Retinal pigment epithelial cell (primary cell): ENCODE data around the gene ARL5A.
A peak's percentile ranks its signal among the peaks of the same experiment; 100 is the strongest.
"Not testable (repeated sequence)": the region's sequence is repeated elsewhere in the genome, so short reads cannot be mapped to it uniquely, and the experiment has no call there.

ENCODE experiments used
- DNase-seq: peaks from one replicate; pipeline ENCODE4 v3.0.0-alpha.2; 2010; ENCODE audit warnings: low read depth
- H3K4me3 ChIP-seq: 2 replicates; pipeline ENCODE4 v1.5.1; 2011; ENCODE audit warnings: mild to moderate bottlenecking, low read length, control low read depth, moderate library complexity
- TF ChIP-seq, protein P1 (sequence below): conservative IDR thresholded peaks from 2 replicates; pipeline ENCODE4 v1.5.1; 2011; ENCODE audit warnings: low read depth, low read length, control low read depth, inconsistent platforms

ARL5A gene

DNA sequence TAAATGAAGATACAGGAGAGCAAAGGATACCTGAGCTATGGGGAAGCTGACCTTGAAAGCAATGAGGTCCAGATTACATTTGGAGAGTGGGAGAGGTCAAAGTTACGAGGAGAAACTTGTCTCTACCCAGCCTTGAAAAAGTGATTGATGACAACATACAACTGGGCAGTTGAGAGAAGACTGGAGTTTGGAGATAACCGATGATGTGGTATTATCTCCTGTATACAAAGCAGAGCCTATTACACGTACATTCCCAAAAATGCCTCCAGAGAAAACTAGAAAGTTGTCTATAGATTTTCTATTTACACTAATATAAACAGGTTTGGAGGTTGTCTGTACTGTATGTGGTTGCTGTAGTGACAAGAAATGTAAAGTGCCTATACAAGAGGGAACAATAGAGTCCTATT, 28.3 kb downstream of the ARL5A start:
- H3K4me3 ChIP-seq = no peak overlapping the region
- no peak for DNase-seq
- TF ChIP-seq, protein P1, sequence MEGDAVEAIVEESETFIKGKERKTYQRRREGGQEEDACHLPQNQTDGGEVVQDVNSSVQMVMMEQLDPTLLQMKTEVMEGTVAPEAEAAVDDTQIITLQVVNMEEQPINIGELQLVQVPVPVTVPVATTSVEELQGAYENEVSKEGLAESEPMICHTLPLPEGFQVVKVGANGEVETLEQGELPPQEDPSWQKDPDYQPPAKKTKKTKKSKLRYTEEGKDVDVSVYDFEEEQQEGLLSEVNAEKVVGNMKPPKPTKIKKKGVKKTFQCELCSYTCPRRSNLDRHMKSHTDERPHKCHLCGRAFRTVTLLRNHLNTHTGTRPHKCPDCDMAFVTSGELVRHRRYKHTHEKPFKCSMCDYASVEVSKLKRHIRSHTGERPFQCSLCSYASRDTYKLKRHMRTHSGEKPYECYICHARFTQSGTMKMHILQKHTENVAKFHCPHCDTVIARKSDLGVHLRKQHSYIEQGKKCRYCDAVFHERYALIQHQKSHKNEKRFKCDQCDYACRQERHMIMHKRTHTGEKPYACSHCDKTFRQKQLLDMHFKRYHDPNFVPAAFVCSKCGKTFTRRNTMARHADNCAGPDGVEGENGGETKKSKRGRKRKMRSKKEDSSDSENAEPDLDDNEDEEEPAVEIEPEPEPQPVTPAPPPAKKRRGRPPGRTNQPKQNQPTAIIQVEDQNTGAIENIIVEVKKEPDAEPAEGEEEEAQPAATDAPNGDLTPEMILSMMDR = no peak

DNA sequence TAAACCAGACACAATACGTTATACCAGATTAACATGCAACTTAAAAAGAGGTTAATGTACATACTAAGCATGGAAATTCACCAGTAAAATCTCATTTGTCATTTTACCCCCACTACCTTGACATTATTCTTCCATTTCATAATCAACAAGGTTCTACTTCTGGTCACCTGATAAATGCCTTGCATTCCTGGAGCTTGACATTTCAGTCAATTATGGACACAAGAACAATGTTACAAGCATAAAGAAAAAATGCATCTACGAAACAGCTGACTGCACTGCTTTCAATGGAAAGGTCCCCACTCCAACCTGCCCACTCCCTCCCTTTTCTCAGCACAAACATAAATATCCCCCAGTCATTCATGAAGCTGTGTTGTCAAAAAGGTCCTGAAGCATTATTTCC, 31.4 kb downstream of the ARL5A start:
- TF ChIP-seq, protein P1 = no peak
- DNase-seq = peak; percentile 38
- H3K4me3 ChIP-seq = no peak overlapping the region

DNA sequence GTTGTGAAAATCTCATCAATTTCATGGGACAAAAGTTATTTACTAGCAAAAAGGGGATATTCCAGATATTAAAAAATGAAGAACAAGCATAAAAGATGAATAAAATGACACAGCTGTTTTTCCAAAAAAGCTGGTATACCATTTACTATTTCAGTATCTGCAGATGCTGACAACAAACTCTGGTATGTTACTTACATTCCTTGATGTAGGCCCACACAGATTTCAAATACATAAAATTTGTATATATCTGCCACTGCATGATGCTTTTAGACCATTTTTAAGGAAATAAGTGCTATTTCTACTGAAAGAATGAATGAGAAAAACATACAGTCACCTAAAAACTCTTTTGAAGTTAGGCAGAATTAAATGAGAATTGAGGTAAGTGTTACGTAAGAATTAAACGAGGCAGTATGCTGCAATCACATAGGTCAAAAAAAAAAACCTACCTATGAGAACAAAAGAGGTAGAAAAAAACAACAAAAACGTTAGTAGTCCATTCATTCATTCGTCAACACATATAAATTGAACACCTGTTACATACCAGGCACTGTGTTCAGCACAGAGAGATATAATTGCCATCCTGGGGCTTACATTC, 32.5 kb downstream of the ARL5A start:
- DNase-seq = no peak
- TF ChIP-seq, protein P1 = no peak
- H3K4me3 ChIP-seq = no peak overlapping the region

DNA sequence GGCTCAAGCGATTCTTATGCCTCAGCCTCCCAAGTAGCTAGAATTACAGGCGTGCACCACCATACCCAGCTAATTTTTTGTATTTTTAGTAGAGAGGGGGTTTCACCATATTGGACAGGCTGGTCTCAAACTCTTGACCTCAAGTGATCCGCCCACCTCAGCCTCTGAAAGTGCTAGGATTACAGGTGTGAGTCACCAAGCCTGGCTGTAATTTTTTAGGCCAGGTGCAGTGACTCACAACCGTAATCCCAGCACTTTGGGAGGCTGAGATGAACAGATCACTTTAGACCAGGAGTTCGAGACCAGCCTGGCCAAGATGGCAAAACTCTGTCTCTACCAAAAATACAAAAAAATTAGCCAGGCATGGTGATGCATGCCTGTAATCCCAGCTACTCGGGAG, 33.8 kb downstream of the ARL5A start:
- not testable (repeated sequence) for H3K4me3 ChIP-seq

DNA sequence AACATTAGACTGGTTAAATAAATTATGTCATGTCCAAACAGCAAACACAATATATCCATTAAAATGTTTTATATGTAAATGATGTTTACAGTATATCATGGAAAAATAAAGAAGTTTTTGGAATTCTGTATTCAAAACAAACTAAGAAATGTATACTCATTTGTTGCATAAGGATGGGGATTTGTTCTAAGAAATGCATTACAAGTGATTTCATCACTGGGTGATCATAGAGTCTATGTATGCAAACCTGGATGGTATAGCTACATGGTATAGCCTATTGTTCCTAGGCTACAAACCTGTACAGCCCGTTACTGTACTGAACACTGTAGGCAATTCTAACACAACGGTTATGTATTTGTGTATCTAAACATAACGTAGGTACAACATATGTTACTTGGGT, 35.1 kb downstream of the ARL5A start:
- TF ChIP-seq, protein P1 = no peak

More for the DNA sequence above, 33.8 kb downstream of the ARL5A start:
- DNase-seq = not testable (repeated sequence)

DNA sequence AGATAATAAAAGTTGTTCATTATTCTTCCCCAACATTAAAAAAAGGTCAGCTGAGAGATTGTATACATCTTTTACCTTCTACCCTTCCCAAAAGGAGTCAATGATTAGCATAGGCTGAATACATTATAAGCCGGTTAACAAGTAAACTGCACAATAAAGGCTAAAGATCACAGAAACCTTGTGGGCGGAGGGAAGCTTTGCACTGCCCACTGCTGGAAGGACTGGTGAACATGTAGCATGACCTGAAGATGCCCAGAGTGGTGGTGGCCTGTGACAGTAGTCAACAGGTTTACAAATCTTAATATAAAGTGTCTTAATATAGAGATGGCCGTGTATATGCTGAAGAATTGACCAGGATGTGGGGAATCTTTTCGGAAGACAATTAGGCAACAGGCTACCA, 35.6 kb downstream of the ARL5A start:
- TF ChIP-seq, protein P1 = peak; percentile 13
- H3K4me3 ChIP-seq = no peak overlapping the region
- no peak for DNase-seq

More for the DNA sequence above, 35.1 kb downstream of the ARL5A start:
- DNase-seq = no peak
- no peak overlapping the region for H3K4me3 ChIP-seq

DNA sequence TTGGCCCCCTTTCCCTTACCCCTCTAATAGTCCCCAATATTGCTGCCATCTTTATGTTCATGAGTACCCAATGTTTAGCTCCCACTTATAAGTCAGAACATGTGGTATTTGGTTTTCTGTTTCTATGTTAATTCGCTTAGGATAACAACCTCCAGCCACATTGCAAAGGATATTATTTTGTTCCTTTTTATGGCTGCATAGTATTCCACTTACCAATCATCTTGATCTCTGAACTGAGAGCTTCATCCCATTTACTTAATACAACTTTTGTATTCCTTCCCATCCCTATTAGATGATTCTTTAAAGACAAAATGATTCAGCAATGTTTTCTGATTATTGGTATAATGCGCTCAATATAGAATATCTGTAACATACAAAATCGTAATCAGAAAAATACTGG, 36.7 kb downstream of the ARL5A start:
- H3K4me3 ChIP-seq = no peak overlapping the region
- TF ChIP-seq, protein P1 = no peak

DNA sequence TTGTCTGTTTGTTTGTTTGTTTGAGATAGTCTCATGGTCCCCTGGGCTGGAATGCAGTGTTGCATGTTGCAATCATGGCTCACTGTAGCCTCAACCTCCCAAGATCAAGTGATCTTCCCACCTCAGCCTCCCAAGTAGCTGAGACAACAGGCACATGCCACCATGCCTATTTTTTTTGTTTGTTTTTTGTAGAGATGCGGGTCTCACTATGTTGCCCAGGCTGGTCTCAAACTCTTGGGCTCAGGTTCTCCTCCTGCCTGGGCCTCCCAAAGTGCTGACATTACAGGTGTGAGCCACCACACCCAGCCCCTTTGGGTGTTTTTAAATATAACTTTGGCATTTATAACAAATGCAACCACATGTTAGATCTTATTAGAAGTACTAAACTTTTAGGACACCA, 37.5 kb downstream of the ARL5A start:
- DNase-seq = no peak
- H3K4me3 ChIP-seq = no peak overlapping the region
- TF ChIP-seq, protein P1 = no peak

More for the DNA sequence above, 36.7 kb downstream of the ARL5A start:
- DNase-seq = no peak
